NB4 (cell line): ENCODE results near the gene PAFAH2.

Source experiments
- POLR2A ChIP-seq: IDR thresholded peaks from 2 replicates; pipeline ENCODE4 v1.6.1; 2011; ENCODE audit warnings: mild to moderate bottlenecking; ENCODE audit not compliant: insufficient read length; ENCODE audit errors: extremely low read depth
- TF ChIP-seq, protein P1 (sequence below): IDR thresholded peaks from one replicate; pipeline ENCODE4 v1.5.1; 2012; ENCODE audit warnings: low read depth, low read length

DNA sequence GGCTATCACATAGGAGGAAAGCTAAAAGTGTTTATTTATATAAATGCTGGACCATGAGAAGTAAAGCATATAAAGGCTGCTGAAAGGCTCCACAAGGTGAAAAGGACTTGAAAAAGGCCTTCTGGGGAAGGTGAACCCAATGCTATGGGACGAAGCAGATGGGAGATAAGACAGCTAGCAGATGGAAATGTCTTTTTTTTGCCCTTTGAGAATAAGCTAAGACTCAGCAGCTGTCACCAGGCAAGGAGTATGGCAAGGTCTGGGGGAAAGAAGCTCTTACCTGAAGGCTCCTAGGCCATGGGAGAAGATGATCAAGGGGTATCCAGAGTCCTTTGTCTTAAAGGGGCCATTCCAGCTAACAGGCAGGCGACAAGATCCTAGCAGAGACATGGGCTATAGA, 9.9 kb downstream of the PAFAH2 start:
- TF ChIP-seq, protein P1, sequence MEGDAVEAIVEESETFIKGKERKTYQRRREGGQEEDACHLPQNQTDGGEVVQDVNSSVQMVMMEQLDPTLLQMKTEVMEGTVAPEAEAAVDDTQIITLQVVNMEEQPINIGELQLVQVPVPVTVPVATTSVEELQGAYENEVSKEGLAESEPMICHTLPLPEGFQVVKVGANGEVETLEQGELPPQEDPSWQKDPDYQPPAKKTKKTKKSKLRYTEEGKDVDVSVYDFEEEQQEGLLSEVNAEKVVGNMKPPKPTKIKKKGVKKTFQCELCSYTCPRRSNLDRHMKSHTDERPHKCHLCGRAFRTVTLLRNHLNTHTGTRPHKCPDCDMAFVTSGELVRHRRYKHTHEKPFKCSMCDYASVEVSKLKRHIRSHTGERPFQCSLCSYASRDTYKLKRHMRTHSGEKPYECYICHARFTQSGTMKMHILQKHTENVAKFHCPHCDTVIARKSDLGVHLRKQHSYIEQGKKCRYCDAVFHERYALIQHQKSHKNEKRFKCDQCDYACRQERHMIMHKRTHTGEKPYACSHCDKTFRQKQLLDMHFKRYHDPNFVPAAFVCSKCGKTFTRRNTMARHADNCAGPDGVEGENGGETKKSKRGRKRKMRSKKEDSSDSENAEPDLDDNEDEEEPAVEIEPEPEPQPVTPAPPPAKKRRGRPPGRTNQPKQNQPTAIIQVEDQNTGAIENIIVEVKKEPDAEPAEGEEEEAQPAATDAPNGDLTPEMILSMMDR = no peak
- no peak for TF ChIP-seq POLR2A
